ENCODE data around the gene C1R. TPM values are rescaled to one million over a fixed set of nuclear protein-coding genes. Genes with fewer than 3 reads are reported as not detected.
"Not testable (repeated sequence)": the region's sequence is repeated elsewhere in the genome, so short reads cannot be mapped to it uniquely, and the experiment has no call there.

The C1R gene
- total RNA-seq, 1 donor from 2014 or later, result 82.9 TPM

DNA sequence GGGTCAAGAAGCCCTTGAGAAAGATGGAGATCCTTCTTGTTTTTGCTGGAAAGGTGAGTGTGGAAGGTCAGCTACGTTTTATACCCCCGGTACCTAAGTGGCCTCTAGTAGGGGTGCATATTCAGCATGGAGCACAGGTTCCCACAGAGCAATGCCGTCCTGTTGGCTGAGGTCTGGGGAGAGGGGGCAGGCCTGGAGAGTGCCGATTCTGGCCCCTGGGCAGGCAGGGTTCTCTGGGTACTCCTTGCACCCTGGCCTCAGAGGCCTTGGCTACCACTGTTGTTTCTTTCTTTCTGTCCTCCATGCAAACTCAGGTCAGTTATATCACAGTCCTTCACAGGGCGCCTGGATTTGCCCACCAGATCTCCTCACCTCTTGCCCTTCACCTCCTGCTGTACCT, 27.9 kb upstream of the C1R start:
- no peak for DNase-seq (ENCODE audit: low read depth)

DNA sequence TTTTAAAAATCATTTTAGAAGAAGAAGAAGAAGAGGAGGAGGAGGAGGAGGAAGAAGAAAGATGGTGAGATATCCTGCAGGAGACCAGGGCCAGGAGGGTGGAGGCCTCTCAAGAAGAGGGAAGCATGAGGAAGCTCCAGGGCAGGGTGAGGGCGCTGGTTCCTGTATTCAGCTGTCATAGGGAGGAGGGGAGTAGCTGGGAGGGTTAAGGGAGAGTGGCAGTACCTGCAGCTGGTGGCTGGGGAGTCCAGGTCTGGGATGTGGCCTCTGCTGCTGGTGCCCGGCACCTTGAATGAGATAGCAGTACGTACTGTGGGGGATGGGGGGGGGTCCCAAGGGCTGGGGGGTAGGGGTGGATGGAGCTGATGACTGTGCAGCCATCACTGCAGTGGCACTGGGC, 26.6 kb upstream of the C1R start:
- DNase-seq (ENCODE audit: low read depth), result no peak

DNA sequence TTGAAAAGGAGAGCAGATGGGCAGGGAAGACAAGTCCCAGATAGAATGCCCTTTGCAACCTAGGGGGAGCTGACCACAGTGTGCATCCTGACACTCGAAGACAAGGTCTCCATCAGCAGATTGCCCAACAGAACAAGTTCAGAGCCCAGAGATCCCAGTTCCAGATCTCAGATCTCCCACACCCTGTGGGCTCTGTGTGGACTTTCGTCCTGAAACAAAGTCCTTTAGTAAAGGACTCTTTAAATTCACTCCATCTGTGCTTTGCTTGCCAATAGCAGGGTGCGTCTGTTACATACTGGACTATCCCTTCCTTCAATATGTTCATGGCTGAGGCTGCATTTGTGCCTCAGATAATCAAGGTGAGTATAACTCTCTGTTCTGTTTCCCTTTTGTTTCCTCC, 25.4 kb upstream of the C1R start:
- DNase-seq (ENCODE audit: low read depth), result no peak

DNA sequence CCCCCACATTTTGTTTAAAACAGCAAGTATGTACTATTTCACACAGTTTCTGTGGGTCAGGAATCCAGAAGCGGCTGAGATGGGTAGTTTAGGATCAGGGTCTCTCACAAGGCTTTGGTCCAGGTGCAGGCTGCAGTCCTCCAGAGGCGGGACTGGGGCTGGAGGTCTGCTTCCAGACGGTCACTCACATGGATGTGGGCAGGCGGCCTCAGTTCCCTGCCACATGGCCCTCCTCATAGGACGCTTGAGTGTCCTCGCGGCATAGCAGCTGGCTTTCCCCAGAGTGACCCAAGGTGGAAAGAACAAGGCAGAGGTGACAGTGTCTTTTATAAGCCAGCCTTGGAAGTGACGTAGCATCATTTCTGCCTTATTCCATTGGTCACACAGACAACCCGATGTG, 24.7 kb upstream of the C1R start:
- no peak for DNase-seq (ENCODE audit: low read depth)

DNA sequence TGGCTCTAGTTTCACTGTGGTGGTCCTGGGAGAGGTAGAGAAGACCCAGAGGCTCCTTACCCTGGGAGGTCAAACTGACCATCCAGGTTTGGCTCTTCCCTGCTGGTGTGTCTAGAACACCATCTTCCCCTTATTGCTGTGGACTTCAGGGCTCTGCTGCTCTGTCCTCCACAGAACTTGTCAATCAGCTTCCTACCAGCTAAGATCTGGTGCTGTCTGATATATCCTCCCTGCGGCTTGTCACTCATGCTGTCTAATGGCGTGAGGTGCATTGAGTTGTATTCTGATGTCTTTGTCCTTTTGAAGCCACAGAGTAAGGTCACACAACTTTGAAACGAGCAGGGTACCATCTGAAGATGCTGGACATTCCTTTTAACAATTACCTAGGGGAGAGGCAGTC, 24.0 kb upstream of the C1R start:
- no peak for DNase-seq (ENCODE audit: low read depth)

DNA sequence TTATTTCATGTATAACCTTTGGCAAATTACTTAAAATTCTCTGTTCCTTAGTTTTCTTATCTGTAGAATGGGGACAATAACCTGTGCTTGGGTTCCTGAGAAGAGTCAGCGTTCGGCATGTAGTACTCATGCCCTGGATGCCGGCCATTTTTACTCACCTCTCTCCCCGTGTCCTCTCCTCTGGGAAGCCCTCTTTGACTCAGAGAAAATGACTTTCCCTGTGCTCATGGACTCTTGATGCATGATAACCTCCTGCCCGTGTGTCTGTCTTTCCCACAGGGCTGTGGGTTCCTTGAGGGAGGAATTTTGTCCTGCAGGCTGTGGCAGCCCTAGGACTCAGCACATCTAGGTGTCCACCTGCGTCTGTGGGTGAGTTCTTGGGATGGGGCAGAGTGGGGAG, 22.6 kb upstream of the C1R start:
- no peak for DNase-seq (ENCODE audit: low read depth)

DNA sequence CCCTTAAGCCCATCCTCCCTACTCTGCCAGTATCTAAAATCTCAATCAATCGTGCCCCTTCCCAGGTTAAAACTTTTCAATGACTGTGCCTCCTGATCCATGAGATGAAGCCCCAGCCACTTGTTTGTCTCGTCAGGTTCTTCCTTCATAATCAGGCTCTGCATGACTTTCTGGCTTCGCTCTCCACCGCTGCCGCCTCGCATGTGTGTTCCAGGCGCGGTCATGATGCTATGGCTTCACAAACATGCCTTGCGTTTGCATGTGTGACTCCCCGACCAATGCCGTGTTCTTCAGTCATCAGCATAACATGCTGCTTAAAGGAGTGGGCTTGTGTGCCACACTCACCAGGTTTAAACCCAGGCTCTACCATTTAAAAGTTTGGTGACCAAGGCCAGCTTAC, 21.8 kb upstream of the C1R start:
- DNase-seq (ENCODE audit: low read depth), result no peak

DNA sequence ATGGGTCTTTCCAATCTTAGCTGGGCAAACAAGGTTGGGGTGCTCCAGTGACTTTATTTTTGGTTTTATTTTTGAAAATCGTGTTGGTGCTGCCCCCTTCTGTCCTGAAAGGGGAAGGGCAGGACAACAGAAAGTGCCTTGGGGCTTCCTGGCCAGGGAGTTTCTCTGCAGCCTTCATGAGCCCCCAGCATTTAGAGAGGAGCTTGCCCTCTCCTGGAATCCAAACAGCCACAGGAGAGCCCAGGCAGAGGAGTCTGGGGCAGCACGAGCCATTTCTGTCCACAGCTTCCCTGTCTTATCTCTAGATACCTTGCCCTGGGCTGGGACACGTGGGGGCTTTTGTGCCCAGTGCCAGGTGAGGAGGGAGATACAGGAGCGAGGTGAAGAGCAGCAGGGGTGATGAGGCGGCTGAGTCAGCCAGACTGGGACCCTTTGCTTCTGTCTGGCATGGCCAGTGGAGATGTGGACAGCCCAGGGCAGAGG, 21.2 kb upstream of the C1R start:
- DNase-seq (ENCODE audit: low read depth), result peak; percentile 23

DNA sequence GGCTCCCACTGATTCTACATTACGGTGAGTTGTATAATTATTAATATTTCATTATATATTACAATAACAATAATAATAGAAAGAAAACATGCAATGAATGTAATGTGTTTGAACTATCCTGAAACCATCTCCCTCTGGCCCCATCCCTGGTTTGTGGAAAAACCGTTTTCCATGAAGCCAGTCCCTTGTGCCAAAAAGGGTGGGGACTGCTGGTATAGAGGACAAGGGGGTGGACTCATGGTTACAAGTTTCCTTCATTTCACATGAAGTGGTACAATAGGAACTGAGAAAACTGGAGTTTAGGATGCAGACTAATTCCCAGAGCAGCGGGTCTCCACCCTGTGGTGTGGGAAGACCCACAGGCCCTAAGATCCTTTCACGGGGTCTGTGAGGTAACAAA, 19.8 kb upstream of the C1R start:
- DNase-seq (ENCODE audit: low read depth), result no peak

DNA sequence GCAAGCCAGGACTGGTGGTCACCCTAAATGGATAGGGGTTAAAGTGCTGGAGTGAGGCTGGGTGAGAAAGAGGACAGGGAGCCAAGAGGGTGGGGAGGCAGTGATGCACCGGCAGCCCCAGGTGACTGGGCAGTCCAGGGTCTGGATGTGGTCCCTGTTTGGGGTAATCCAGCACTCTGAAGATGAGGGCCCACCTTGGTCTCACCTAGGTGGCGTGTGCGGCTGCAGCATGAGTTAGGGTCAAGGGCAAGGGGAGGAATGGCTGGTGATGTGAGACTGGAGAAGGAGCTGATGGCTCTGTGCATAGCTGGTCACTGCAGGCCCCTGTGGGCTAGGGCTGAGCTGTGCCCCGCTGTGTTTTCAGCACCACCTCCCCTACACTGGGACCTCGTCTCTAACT, 18.4 kb upstream of the C1R start:
- DNase-seq (ENCODE audit: low read depth), result no peak

DNA sequence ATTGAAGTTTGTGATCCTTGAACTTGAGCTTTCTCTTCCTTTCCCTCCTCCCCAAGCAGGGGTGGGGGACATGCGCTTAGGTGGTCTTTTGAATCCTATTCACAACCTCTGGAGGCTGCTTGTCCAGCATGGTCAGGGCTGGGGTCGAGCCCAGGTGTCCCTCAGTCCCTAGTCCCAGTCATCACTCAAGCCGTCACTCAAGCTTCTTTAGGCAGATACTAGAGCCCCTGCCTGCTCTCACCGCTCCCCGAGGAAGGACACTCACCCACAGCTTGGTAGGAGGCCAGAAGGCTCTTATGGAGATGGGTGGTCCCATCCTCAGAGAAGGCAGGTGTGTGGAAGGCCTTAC, 17.3 kb upstream of the C1R start:
- no peak for DNase-seq (ENCODE audit: low read depth)

DNA sequence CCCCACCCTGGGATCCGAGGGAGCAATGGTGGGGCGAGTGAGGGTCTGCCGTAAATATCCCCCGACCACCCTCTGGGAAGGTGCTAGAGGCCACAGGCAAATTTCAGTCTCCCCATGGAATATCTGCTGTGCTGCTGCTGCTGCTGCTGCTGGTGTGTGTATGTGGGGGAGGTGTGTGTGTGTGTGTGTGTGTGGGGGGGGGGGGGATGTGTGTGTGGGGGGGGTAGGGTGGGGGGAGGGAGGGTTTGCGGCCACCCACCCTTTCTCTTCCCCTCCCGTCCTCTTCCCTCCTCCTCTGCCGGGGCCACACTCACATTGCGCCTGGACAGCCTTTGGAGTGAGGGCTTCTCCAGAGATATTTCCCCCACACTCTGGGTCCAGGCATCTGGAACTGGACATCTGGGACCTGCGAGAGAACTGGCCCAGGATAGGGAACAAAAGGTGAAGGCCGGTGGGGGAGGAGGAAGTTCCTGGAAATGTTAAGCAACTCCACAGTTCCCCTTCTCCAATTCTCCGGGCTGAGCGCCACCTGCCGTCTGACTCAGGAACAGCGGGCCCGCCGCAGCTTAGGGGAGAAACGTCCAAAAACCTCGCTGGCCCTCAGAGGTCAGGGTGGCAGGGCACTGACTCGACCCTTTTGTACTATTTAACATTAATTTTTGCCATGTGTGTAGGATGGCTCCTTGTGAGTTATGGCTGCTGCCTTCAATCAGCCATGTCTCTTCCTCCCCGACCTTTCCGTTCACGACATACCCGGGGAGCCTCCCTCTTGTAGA, 16.7 kb upstream of the C1R start, which contains the start of gene C1RL:
C1RL (minus strand) TSS at position 419 of the 776 bp plus-strand sequence; CDS start at position 385, 34 bp downstream.
- DNase-seq (ENCODE audit: low read depth), result peak; percentile 84

DNA sequence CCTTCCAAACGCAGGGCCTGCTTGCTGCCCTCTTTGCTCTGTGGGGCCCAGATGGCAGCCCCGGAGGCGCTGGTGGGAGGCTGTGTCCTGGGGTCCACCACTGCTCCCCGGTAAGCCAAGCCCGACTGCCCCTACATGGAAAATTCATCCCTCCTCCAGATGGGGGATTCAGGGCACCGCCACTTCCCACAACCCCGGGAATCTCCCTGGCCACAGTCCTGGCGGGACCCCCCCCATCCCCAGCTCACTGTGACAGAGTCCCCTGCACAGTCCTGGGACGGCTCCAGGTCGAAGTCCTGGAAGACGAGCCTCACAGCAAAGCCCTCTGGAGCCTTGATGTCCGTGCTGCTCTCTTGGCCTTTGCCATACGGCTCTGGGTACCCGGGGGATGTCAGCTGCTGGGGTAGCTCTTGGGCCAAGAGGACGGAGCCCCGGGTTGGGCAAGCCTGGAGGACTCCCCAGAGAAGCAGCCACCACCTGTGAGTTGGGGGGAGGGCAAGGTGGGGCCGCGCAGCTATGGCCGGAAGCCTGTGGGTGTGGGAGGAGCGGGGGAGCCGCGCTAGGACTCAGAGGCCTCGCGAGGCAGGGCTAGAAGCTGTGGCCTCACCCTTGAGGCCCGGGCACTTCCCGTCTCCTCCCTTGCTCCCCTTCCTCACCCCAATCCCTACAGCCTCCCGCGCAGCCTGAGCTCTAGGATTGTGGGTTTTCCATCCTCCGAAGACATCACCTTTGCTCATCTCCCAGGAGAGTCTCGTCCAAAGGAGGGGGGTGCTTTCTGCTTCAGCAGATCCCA, 16.0 kb upstream of the C1R start:
- peak; percentile 54 for DNase-seq (ENCODE audit: low read depth)

DNA sequence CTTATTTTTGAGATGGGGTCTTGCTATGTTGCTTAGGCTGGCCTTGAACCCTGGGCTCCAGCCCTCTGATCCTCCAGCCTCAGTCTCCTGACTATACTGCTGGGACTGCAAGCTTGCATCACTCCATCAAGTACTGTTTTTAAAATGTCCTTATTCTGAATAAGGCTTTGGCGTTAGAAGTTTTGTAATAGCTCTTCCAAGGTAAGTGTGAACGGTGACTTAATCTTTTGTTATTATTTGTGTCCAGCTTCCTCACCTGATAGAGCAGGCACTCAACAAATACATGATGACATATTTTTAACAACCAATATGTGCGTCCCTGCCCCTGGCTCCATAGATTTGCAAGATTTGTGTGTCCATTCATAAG, 15.4 kb upstream of the C1R start:
- DNase-seq (ENCODE audit: low read depth), result peak; percentile 43

DNA sequence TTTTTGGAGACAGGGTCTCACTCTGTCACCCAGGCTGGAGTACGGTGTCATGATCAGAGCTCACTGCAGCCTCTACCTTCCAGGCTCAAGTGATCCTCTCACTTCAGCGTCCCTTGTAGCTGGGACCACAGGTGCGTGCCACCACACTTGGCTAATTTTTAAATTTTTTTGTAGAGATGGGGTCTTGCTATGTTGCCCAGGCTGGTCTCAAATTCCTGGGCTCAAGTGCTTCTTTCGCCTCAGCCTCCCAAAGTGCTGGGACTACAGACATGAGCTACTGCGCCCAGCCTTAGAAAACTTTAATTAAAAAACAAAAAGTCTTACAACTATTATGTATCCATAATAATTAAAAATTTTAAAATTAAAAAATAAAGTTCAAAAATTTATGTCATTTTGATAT, 14.9 kb upstream of the C1R start:
- not testable (repeated sequence) for DNase-seq (ENCODE audit: low read depth)

DNA sequence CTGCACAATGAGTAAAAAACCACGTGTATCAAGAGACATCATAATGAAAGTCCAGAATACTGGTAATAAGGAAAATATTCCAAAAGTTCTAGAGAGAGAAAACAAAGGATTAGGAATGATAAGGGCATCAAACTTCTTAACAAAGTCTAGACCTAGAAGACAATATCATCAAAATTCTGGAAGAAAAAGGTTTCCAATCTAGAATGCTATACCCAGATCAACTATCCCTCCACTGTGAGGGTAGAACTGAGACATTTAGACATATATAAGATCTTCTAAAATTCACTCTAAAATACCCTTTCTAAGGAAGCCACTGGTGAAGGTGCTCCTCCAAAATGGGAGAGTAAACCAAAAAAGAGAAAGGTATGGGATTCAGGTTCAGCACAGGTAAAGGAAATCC, 13.8 kb upstream of the C1R start:
- DNase-seq (ENCODE audit: low read depth), result no peak

DNA sequence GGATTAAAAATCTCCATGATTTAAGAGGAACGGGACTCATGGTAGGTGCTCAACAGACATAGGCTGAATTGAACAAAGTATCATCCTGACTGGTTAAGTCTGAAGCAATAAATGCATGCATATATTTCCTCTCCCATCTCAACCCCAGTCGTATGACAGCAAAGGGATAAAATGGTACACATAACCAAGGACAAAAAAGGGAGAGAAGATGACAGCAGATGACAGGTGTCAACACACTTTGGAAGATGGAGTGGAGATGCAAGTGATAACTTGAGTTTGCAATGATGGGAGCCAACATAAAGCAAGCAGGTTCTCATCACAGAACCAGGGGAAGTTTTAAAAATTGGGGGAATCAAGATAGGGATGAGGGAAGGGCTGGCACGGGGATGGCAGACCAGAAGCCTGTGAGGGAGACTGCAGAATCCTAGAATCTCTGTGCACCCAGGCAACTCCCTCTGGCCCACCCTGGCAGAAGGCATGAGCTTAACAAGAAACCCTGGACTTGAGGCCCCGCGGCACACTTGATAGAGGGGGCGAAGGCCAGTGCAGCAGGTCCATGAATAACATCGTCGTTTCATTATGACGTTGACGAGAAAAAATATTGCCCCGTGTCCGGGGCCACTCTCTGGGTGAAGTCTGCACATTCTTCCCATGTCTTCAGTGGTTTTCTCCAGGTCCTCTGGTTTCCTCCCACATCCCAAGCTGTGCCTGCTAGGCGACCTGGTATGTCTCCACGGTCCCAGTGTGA, 11.8 kb upstream of the C1R start:
- DNase-seq (ENCODE audit: low read depth), result no peak

DNA sequence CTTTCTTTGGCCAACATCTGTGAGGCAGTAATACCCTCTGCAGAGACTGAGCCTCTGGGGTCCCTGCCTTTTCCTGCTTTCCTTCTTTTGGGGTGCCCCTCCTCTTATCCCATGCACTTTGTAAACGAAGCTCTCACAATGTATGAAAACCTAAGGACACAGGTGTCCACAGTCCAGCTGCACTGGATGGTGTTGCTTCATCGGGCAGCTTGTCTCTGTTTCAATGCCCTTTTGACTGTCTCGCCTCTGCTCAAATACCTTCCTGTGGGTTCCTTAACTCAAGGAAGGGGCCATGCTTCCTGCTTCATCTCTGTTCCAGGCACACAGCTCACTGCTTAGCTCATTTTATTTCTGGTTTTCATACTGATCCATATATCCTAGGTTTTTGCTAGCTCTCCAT, 10.3 kb upstream of the C1R start:
- no peak for DNase-seq (ENCODE audit: low read depth)

DNA sequence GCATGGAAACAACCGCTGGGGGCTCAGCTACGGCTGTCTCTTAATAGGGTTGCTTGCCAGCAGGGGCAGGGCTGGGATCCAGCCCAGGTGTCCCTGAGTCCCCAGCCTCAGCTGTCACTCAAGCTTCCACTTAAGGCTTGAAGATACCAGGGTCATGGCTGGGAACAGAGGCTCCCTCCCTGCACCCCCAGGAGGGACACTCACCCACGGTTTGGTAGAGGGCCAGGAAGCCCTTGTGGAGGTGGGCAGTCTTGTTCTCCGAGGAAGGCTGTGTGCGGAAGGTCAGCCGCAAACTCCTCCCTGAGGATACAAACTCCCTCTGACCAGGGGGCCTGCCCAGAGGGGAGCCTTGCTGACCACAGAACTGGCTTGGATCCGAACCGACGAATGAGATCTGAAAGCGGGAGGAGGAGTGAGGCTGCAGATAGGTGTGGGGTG, 9.5 kb upstream of the C1R start:
- no peak for DNase-seq (ENCODE audit: low read depth)

DNA sequence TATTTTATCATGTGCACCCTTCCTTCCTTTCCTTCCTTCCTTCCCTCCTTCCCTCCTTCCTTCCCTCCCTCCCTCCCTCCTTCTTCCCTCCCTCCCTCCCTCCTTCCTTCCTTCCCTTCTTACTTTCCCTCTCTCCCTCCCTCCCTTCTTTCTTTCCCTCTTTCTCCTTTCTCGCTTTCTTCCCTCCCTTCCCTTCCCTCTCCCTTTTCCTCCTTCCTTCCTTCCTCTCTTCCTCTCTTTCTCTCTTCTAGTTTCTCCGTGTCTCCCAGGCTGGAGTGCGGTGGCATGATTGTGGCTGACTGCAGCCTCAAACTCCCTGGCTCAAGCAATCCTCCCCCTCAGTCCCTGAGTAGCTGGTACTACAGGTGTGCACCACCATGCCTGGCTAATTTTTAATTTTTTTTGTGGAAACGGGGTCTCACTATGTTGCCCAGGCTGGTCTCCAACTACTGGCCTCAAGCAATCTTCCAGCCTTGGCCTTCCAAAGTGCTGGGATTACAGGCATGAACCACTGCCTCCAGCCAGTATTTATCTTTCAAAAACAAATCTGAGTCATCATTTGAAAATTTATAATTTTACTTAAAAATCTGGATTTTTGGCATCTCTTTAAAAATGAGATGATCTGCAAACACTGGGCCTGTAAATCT, 8.9 kb upstream of the C1R start:
- DNase-seq (ENCODE audit: low read depth), result no peak

DNA sequence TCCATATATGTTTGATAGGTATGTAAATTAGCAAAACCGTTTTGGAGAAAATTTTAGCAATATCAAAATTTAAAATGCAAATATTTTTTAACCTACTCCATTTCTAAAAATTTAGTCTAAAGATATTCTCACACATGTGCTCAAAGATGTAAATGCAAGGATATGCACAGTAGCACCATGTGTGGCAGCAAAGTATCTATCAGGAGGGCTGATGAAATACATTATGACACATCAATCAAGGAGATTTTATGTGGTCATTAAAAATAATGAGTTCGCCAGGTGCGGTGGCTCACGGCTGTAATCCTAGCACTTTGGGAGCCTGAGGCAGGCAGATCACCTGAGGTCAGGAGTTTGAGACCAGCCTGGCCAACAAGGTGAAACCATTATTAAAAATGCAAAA, 8.0 kb upstream of the C1R start:
- DNase-seq (ENCODE audit: low read depth), result no peak

All from renal cortical epithelial cell (primary cell).